HCT116 (cell line): Measurements from ENCODE around the gene MYO3B.

Experiments
- JUND ChIP-seq: IDR thresholded peaks from 2 replicates; pipeline ENCODE4 v1.6.1; 2012
- MAX ChIP-seq: IDR thresholded peaks from 2 replicates; pipeline ENCODE4 v1.6.1; 2012
- TF ChIP-seq, protein P1 (sequence below): IDR thresholded peaks from 2 replicates; pipeline ENCODE4 v1.6.1; 2012; ENCODE audit warnings: low read depth
- TF ChIP-seq, protein P2 (sequence below), 3 experiments: fragments of 200-600 bp in 1 of 3; sonication (generic) in 1 of 3; IDR thresholded peaks in 2 of 3; conservative IDR thresholded peaks in 1 of 3; 2 replicates each; pipeline ENCODE4 v1.5.1; 2012 to 2017; ENCODE audit warnings: low read depth in 2 of 3, low read length in 2 of 3, antibody characterized with exemption in 1 of 3, borderline replicate concordance in 1 of 3, control low read depth in 1 of 3, mild to moderate bottlenecking in 1 of 3, mixed read lengths in 1 of 3, mixed run types in 1 of 3, moderate library complexity in 1 of 3; ENCODE audit not compliant: insufficient read depth in 1 of 3

DNA sequence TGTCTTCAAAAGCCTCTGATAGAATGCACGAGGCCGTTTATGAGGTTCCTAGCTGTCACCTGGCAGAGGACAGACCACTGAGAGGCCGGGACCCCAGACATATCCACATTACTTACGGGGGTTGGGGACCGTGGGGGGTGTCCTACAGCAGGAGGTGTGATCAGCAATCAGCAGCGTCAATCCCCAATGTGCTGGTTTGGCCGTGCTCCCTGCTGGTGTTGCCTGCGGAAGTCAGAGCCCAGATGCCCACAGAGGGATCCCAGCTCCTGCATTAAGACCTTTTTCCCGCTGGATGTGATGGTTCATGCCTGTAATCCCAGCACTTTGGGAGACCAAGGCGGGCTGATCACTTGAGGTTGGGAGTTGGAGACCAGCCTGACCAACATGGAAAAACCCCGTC is 516.4 kb downstream of the MYO3B start:
- no peak for TF ChIP-seq MAX
- TF ChIP-seq, protein P1, sequence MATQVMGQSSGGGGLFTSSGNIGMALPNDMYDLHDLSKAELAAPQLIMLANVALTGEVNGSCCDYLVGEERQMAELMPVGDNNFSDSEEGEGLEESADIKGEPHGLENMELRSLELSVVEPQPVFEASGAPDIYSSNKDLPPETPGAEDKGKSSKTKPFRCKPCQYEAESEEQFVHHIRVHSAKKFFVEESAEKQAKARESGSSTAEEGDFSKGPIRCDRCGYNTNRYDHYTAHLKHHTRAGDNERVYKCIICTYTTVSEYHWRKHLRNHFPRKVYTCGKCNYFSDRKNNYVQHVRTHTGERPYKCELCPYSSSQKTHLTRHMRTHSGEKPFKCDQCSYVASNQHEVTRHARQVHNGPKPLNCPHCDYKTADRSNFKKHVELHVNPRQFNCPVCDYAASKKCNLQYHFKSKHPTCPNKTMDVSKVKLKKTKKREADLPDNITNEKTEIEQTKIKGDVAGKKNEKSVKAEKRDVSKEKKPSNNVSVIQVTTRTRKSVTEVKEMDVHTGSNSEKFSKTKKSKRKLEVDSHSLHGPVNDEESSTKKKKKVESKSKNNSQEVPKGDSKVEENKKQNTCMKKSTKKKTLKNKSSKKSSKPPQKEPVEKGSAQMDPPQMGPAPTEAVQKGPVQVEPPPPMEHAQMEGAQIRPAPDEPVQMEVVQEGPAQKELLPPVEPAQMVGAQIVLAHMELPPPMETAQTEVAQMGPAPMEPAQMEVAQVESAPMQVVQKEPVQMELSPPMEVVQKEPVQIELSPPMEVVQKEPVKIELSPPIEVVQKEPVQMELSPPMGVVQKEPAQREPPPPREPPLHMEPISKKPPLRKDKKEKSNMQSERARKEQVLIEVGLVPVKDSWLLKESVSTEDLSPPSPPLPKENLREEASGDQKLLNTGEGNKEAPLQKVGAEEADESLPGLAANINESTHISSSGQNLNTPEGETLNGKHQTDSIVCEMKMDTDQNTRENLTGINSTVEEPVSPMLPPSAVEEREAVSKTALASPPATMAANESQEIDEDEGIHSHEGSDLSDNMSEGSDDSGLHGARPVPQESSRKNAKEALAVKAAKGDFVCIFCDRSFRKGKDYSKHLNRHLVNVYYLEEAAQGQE, result no peak
- TF ChIP-seq, protein P2, sequence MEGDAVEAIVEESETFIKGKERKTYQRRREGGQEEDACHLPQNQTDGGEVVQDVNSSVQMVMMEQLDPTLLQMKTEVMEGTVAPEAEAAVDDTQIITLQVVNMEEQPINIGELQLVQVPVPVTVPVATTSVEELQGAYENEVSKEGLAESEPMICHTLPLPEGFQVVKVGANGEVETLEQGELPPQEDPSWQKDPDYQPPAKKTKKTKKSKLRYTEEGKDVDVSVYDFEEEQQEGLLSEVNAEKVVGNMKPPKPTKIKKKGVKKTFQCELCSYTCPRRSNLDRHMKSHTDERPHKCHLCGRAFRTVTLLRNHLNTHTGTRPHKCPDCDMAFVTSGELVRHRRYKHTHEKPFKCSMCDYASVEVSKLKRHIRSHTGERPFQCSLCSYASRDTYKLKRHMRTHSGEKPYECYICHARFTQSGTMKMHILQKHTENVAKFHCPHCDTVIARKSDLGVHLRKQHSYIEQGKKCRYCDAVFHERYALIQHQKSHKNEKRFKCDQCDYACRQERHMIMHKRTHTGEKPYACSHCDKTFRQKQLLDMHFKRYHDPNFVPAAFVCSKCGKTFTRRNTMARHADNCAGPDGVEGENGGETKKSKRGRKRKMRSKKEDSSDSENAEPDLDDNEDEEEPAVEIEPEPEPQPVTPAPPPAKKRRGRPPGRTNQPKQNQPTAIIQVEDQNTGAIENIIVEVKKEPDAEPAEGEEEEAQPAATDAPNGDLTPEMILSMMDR (IDR thresholded peaks at IDR 0.05 in 2 of 3, conservative IDR thresholded peaks at IDR 0.05 in 1 of 3; ENCODE audit: borderline replicate concordance in 1 of 3, insufficient read depth in 1 of 3, low read depth in 2 of 3, low read length in 2 of 3), result no peak
- TF ChIP-seq JUND, result no peak
